Measurements from ENCODE around the gene NUP214.

DNA sequence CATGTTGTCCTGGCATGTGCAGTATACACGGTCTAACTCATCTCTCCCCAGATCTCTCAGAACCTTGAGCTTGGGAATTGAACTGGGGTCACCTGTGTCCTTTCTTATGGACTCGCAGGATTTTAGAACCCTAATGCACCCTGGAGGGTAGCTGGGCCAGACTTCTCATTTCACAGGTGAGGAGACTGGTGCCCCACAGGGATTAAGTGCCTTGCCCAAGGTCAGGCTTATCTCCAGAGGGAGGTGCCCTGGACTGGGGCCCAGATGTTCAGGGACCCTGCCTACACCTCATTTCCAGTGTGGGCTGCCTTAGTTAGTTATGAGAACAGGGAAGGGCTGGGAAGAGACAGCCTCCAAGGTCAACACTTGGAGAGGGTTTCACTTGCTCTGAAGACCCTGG, 4.0 kb upstream of the NUP214 start:
- TF ChIP-seq POLR2A (IDR thresholded peaks at IDR 0.05; ENCODE audit: low read depth, low read length) = no peak
- TF ChIP-seq POLR2AphosphoS5 (IDR thresholded peaks at IDR 0.05; ENCODE audit: low read depth, low read length) = no peak
